SKM-1 (cell line): ENCODE data around the gene IL22RA2.
A peak's percentile ranks its signal among the peaks of the same experiment; 100 is the strongest.
"Not testable (repeated sequence)": the region's sequence is repeated elsewhere in the genome, so short reads cannot be mapped to it uniquely, and the experiment has no call there.

ENCODE experiments used
- DNase-seq: peaks from one replicate; lab custom pipeline; 2025; ENCODE audit not compliant: unreplicated experiment; lab: John Stamatoyannopoulos, UW

The IL22RA2 gene

DNA sequence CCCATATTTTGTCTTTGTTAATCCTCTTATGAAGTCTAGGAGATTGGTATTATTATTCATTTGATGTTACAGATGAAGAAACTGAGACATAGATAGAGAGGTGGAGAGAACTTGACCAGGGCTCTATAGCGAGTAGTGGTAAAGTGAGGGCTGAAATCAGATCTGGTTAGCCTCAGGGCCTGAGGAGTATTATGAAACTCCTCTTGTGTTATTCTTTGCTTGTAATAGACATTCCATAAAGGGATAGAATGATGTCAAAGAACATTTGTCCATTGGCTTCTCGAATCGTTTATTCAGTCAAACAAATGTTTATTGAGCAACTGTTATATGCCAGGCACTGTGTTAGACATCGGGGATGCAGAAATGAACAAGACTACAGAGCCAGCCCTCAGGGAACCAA is at the start of gene IL22RA2:
IL22RA2 (minus strand) TSS at position 144 of the 400 bp plus-strand sequence. CDS start 11,895 bp downstream, outside the sequence.
- no peak for DNase-seq

GRCh38 chr6:137222381-137222780 is 48.9 kb upstream of the IL22RA2 start:
- DNase-seq = peak; percentile 86

DNA sequence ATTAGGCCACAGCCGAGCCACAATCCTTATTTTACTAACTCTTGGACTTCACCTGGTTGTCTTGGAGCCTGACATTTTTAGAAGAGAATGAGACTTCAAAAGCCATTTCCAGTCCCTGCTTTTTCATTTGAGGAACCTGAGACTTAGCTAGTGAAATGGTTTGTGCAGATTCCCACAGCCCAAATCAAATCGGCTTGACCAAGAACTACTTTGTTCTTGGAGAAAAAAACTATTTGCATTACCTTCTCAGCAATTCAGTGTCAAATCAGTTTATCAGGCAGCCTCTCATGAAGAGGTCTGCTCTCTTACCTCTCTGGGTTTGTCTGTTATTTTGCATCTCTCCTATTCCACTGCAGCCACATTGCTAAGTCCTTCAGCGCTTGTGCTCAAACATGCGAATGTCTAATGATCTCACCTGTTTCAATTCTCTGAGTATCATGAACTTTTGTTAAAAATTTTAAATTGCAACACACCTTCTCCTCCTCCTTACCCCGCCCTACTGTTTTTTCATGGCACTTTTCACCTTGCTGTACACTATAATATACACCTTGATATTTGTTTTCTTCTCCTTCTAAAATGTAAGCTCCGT is 46.3 kb upstream of the IL22RA2 start:
- no peak for DNase-seq

GRCh38 chr6:137218917-137219663 is 45.6 kb upstream of the IL22RA2 start, which contains the start of gene IFNGR1:
Gene IFNGR1 (minus strand): TSS chr6:137219385. CDS start chr6:137219327, 58 bp downstream.
- DNase-seq = peak; percentile 92

GRCh38 chr6:137218473-137218916 is 45.1 kb upstream of the IL22RA2 start:
- peak; percentile 52 for DNase-seq

- peak; percentile 82 for DNase-seq
Observed at GRCh38 chr6:137217801-137218472, 44.5 kb upstream of the IL22RA2 start.

- DNase-seq = no peak
Observed at GRCh38 chr6:137216875-137217553, 43.6 kb upstream of the IL22RA2 start.

GRCh38 chr6:137216106-137216505 is 42.7 kb upstream of the IL22RA2 start:
- no peak for DNase-seq

DNA sequence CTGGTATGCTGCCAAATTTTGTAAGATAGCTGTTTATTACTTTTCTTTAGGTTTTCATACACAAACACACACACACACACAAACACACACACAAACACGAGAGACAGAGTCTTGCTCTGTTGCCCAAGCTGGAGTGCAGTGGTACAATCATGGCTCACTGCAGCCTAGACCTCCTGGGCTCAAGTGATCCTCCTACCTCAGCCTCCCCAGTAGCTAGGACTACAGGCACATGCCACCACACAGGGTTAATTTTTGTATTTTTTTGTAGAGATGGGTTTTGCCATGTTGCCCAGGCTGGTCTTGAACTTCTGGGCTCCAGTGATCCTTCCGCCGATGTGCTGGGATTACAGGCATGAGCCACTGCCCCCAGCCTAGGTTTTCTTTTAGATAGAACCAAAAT is 42.2 kb upstream of the IL22RA2 start:
- not testable (repeated sequence) for DNase-seq

GRCh38 chr6:137214931-137215330 is 41.5 kb upstream of the IL22RA2 start:
- DNase-seq = no peak

DNA sequence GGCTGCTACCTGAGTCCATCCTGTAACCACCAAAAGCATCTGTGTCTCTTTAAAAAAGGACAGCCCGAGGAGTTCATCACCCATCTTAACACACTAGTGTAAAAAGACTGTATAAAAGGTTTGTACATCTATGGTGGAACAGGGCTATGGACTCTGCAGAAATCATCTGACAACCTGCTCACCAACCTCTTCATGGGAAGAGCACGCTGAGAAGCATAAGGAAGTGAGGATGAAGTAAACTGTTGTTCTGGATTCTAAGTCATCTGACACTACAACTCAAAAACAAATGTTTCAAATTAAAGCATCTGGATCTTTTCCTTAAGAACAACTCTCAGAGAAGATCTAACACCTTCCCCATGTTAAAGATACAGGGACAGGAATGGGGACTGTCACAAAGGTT is 40.4 kb upstream of the IL22RA2 start:
- no peak for DNase-seq

- no peak for DNase-seq
Observed at GRCh38 chr6:137213331-137213740, 39.9 kb upstream of the IL22RA2 start.

- DNase-seq = no peak
Observed at GRCh38 chr6:137211910-137212309, 38.5 kb upstream of the IL22RA2 start.

DNA sequence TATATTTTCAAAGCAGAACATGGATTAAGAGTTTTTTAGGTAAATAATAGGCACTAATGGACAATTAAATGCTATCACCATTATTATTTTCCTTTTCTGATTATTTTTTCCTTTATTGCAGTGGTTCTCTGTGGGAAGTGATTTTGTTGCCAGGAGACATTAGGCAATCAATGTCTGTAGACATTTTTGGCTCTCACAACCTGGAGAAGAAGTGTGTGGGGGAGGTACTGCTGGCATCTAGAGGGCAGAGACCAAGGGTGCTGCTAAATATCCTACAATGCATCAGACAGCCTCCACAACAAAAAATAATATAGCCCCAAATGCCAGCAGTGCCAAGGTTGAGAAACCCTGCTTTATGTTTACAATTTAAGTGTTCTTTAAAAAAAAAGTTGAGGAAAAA is 37.5 kb upstream of the IL22RA2 start:
- DNase-seq = no peak

DNA sequence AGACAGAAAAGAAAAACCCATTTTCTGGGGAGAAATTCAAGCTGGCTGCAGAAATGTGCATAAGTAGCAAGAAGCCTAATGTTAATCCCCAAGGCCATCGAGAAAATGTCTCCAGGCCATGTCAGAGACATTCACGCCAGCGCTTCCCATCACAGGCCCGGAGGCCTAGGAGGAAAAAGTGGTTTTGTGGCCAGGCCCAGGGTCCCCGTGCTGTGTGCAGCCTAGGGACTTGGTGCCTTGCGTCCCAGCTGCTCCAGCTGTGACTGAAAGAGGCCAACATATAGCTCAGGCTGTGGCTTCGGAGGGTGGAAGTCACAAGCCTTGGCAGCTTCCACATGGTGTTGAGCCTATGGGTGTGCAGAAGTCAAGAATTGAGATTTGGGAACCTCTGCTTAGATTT is 34.8 kb upstream of the IL22RA2 start:
- DNase-seq = no peak

GRCh38 chr6:137207457-137207856 is 34.0 kb upstream of the IL22RA2 start:
- DNase-seq = not testable (repeated sequence)

GRCh38 chr6:137206577-137206976 is 33.1 kb upstream of the IL22RA2 start:
- no peak for DNase-seq

- no peak for DNase-seq
Observed at GRCh38 chr6:137203256-137203655, 29.8 kb upstream of the IL22RA2 start.

DNA sequence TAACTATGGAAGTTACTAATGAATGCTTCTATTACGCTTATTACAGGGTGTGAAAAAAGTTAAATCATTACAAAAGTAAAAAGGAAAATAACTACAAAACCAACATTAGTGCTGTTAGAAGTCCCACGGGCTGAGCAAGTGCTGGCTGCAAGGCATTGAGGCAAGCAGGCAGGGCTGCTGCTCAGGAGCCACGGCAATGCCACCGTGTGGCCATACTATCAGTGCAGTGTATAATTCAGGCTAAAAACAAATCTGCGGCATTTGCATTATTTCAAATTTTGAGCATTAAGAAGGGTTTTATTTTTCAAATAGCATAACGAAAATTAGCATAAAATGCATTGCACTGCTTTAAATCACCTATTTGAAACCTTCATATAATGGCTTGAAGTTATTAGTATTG is 28.6 kb upstream of the IL22RA2 start:
- DNase-seq = no peak

GRCh38 chr6:137201006-137201405 is 27.6 kb upstream of the IL22RA2 start:
- no peak for DNase-seq

DNA sequence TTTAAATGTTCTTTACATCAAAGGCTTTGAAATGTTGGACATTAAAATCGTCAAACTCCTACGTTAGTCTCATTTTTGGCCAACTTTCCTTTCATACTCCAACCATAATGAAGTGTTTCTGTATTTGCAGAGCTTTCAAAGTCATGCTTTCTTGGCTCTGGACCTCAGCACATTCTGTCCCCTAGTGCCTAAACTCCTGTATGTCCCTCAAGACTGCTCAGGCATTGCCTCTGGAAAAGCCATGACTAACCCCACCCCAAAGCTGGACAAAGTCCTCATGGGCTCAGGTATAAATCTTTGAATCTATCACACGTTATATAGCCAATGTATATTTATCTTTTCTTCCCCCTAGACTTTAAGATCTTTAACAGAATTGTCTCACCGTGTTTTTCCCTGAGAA is 26.8 kb upstream of the IL22RA2 start:
- no peak for DNase-seq
